MM.1S (cell line): ENCODE data around the gene F8.
"Not testable (repeated sequence)": the region's sequence is repeated elsewhere in the genome, so short reads cannot be mapped to it uniquely, and the experiment has no call there.

Source experiments
- DNase-seq: peaks from one replicate; pipeline ENCODE4 v3.0.0-alpha.2; 2015
- H2AFZ ChIP-seq: fragments of 300-600 bp; sonication (generic); 2 replicates; pipeline ENCODE4 v1.6.0; 2016; ENCODE audit warnings: antibody characterized with exemption, low read length
- H3F3A ChIP-seq: fragments of 300-600 bp; sonication (generic); 2 replicates; pipeline ENCODE4 v1.6.1; 2016; ENCODE audit warnings: mild to moderate bottlenecking, antibody characterized with exemption, low read length, moderate library complexity, mixed read lengths; ENCODE audit not compliant: insufficient read depth
- H3K27ac ChIP-seq: fragments of 300-600 bp; sonication (generic); 2 replicates; pipeline ENCODE4 v1.5.1; 2016; ENCODE audit warnings: mild to moderate bottlenecking, low read length
- H3K27me3 ChIP-seq: fragments of 300-600 bp; sonication (generic); replicated peaks from 2 replicates; pipeline ENCODE4 v1.6.0; 2016; ENCODE audit warnings: low read length; ENCODE audit not compliant: insufficient read depth
- H3K36me3 ChIP-seq: fragments of 300-600 bp; sonication (generic); replicated peaks from 2 replicates; pipeline ENCODE4 v1.6.1; 2016; ENCODE audit warnings: mild to moderate bottlenecking, low read length, mixed read lengths; ENCODE audit not compliant: insufficient read depth
- H3K4me1 ChIP-seq: fragments of 300-600 bp; sonication (generic); 2 replicates; pipeline ENCODE4 v1.6.1; 2016; ENCODE audit warnings: low read length, mixed read lengths
- H3K4me2 ChIP-seq: fragments of 300-600 bp; sonication (generic); 2 replicates; pipeline ENCODE4 v1.6.0; 2016; ENCODE audit warnings: low read depth, low read length
- H3K4me3 ChIP-seq: fragments of 300-600 bp; sonication (generic); 2 replicates; pipeline ENCODE4 v1.5.1; 2016; ENCODE audit warnings: low read length, mixed read lengths
- H3K79me2 ChIP-seq: fragments of 300-600 bp; sonication (generic); 2 replicates; pipeline ENCODE4 v1.6.1; 2016; ENCODE audit warnings: mixed run types, low read length, mixed read lengths
- H3K9ac ChIP-seq: fragments of 300-600 bp; sonication (generic); 2 replicates; pipeline ENCODE4 v1.6.1; 2016; ENCODE audit warnings: low read length, mixed read lengths
- H3K9me2 ChIP-seq: fragments of 300-600 bp; sonication (generic); replicated peaks from 2 replicates; pipeline ENCODE4 v1.6.1; 2016; ENCODE audit warnings: mild to moderate bottlenecking, low read length, mixed read lengths; ENCODE audit not compliant: insufficient read depth
- H3K9me3 ChIP-seq: fragments of 300-600 bp; sonication (generic); replicated peaks from 2 replicates; pipeline ENCODE4 v1.6.1; 2016; ENCODE audit warnings: mild to moderate bottlenecking, low read length, mixed read lengths; ENCODE audit not compliant: insufficient read depth
- H4K20me1 ChIP-seq: fragments of 300-600 bp; sonication (generic); 2 replicates; pipeline ENCODE4 v1.6.1; 2016; ENCODE audit warnings: mild to moderate bottlenecking, low read length, moderate library complexity, mixed read lengths; ENCODE audit not compliant: insufficient read depth
- CTCF ChIP-seq: fragments of 300-600 bp; sonication (generic); IDR thresholded peaks from 2 replicates; pipeline ENCODE4 v1.5.1; 2016; ENCODE audit warnings: antibody characterized with exemption, low read length, mixed read lengths
- EZH2 ChIP-seq: fragments of 300-600 bp; sonication (generic); optimal IDR thresholded peaks from 2 replicates; pipeline ENCODE3; 2017; ENCODE audit warnings: low read depth, mild to moderate bottlenecking, antibody characterized with exemption, low read length, mixed read lengths
- EZH2phosphoT487 ChIP-seq: fragments of 300-600 bp; sonication (generic); IDR thresholded peaks from 2 replicates; pipeline ENCODE4 v1.6.1; 2018; ENCODE audit warnings: antibody characterized with exemption, low read length

Gene F8

GRCh38 chrX:154918060-154918483, 104.5 kb downstream of the F8 start:
- TF ChIP-seq CTCF (peak; percentile 76), EZH2 (no peak)
- no peaks in the 10 kb centered on the region for H3K27me3 ChIP-seq
- no peak overlapping the region for H3K27ac ChIP-seq
- H3K4me2 ChIP-seq, result peak overlapping the region; percentile 58
- no peaks in the 10 kb centered on the region for H3K9me3 ChIP-seq
- H3K36me3 ChIP-seq, result no peaks in the 10 kb centered on the region
- peak overlapping the region; percentile 86 for H2AFZ ChIP-seq
- no peaks in the 10 kb centered on the region for H4K20me1 ChIP-seq
- H3K79me2 ChIP-seq, result no peaks in the 10 kb centered on the region
- H3K4me3 ChIP-seq, result peak overlapping the region; percentile 57
- H3K4me1 ChIP-seq, result no peaks in the 10 kb centered on the region
- H3K9ac ChIP-seq, result no peak overlapping the region
- no peaks in the 10 kb centered on the region for H3F3A ChIP-seq
- peak; percentile 46 for DNase-seq
- H3K9me2 ChIP-seq, result no peaks in the 10 kb centered on the region

- H3K9ac ChIP-seq, result no peak overlapping the region
- H3K4me3 ChIP-seq, result no peak overlapping the region
- DNase-seq, result no peak
- no peak overlapping the region for H2AFZ ChIP-seq
- H3K9me2 ChIP-seq, result no peaks in the 10 kb centered on the region
- no peak overlapping the region for H3K4me2 ChIP-seq
- no peak for TF ChIP-seq CTCF
- no peak for TF ChIP-seq EZH2
- no peak for TF ChIP-seq EZH2phosphoT487
- H3K36me3 ChIP-seq, result no peaks in the 10 kb centered on the region
- H3K27ac ChIP-seq, result no peak overlapping the region
- no peaks in the 10 kb centered on the region for H3K9me3 ChIP-seq
- no peaks in the 10 kb centered on the region for H3K79me2 ChIP-seq
- no peaks in the 10 kb centered on the region for H3F3A ChIP-seq
- no peaks in the 10 kb centered on the region for H3K27me3 ChIP-seq
- H4K20me1 ChIP-seq, result no peaks in the 10 kb centered on the region
- 0 out of 2 replicates have a peak, but pooled peaks cover under 1% of the 10 kb centered on the region for H3K4me1 ChIP-seq
These were observed 108.5 kb downstream of the F8 start for GRCh38 chrX:154914052-154914451.

- not testable (repeated sequence) for H3K4me2 ChIP-seq, H3K4me3 ChIP-seq, H3K9ac ChIP-seq, DNase-seq, H3K4me1 ChIP-seq, H3K27me3 ChIP-seq, H3K9me3 ChIP-seq, H3K9me2 ChIP-seq, H4K20me1 ChIP-seq, H2AFZ ChIP-seq, H3F3A ChIP-seq, H3K79me2 ChIP-seq, H3K36me3 ChIP-seq, H3K27ac ChIP-seq
These were observed 112.0 kb downstream of the F8 start for GRCh38 chrX:154910528-154910927.

GRCh38 chrX:154910048-154910447, 112.5 kb downstream of the F8 start:
- H3K4me1 ChIP-seq, H2AFZ ChIP-seq, H3K4me2 ChIP-seq, H3K27ac ChIP-seq, H3K27me3 ChIP-seq, H3F3A ChIP-seq, H3K4me3 ChIP-seq, H4K20me1 ChIP-seq, H3K9ac ChIP-seq, H3K9me2 ChIP-seq, H3K79me2 ChIP-seq, H3K9me3 ChIP-seq, DNase-seq, H3K36me3 ChIP-seq: not testable (repeated sequence)
